SK-N-DZ (cell line): ENCODE measurements around the gene SENP2.

Source experiments
- DNase-seq: peaks from one replicate; pipeline ENCODE4 v3.0.0-alpha.2; 2015; ENCODE audit warnings: low spot score
- small RNA-seq, 2 experiments: library from RNA; depleted of rRNA; stranded (forward); fragments of <200 nt; gene quantifications; one replicate each; pipeline ENCODE3, GENCODE V24; 2014

The SENP2 gene

DNA sequence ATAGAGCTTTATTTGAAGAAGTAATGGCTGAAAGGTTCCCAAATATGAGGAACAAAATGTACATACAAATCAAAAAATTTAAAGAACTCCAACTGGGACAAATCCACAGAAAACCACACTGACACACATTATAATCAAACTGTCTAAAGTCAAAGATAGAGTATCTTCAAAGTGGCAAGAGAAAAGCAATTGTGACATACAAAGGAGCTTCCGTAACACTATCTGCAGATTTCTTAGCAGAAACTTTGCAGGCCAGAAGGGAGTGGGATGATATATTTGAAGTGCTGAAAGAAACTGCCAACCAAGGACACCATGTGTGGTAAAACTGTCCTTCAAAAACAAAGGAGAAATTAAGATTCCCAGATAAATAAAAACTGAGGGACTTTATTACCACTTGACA is 91.9 kb downstream of the SENP2 start:
- no peak for DNase-seq

- DNase-seq, result no peak
Measured at GRCh38 chr3:185680231-185680630, 94.1 kb downstream of the SENP2 start.

Small RNA genes within 50 kb of the gene (small RNA-seq; reads per million reads assigned to genes)
- 0 reads per million in 2 experiments for gene AC133473.1
